Measurements from ENCODE around the gene MAT1A. TPM values are rescaled to one million over a fixed set of nuclear protein-coding genes. Genes with fewer than 3 reads are reported as not detected.

MAT1A gene
- total RNA-seq, 1 experiment from 2014 or later: 2.1 TPM

- H3K27ac ChIP-seq (ENCODE audit: insufficient read length, low read depth, low read length): no peak overlapping the region
- H2AFZ ChIP-seq (ENCODE audit: low read length): no peak overlapping the region
- H2BK12ac ChIP-seq (ENCODE audit: insufficient read length, low read depth, low read length): no peak overlapping the region
- no peak overlapping the region for H3K27ac Mint-ChIP-seq
- no peak overlapping the region for H3K56ac ChIP-seq (ENCODE audit: insufficient read length, low read depth, low read length)
- no peak overlapping the region for H3K4ac ChIP-seq (ENCODE audit: low read depth, low read length)
- TF ChIP-seq, protein P1, sequence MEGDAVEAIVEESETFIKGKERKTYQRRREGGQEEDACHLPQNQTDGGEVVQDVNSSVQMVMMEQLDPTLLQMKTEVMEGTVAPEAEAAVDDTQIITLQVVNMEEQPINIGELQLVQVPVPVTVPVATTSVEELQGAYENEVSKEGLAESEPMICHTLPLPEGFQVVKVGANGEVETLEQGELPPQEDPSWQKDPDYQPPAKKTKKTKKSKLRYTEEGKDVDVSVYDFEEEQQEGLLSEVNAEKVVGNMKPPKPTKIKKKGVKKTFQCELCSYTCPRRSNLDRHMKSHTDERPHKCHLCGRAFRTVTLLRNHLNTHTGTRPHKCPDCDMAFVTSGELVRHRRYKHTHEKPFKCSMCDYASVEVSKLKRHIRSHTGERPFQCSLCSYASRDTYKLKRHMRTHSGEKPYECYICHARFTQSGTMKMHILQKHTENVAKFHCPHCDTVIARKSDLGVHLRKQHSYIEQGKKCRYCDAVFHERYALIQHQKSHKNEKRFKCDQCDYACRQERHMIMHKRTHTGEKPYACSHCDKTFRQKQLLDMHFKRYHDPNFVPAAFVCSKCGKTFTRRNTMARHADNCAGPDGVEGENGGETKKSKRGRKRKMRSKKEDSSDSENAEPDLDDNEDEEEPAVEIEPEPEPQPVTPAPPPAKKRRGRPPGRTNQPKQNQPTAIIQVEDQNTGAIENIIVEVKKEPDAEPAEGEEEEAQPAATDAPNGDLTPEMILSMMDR (conservative IDR thresholded peaks at IDR 0.05): no peak
- H2BK5ac ChIP-seq (ENCODE audit: insufficient read length, low read length): no peak overlapping the region
- no peak overlapping the region for H3K14ac ChIP-seq (ENCODE audit: insufficient read depth, low read length)
- no peaks in the 10 kb centered on the region for H3K27me3 ChIP-seq (ENCODE audit: insufficient read depth, low read length)
- no peak overlapping the region for H2BK120ac ChIP-seq (ENCODE audit: low read depth, low read length, poor library complexity, severe bottlenecking)
- no peak overlapping the region for H3K4me2 ChIP-seq (ENCODE audit: insufficient read depth, insufficient read length, low read length)
- H3K9ac ChIP-seq (ENCODE audit: extremely low read depth, insufficient read length, low read length): no peak overlapping the region
- no CpG with 5 or more reads among the region's 14 CpGs for WGBS (ENCODE audit: extremely low coverage, insufficient read length, low lambda C conversion rate)
- H3T11ph ChIP-seq (ENCODE audit: low read length): no peak overlapping the region
- no peaks in the 10 kb centered on the region for H3K4me1 ChIP-seq (ENCODE audit: insufficient read depth, low read length)
- no peak overlapping the region for H2AK5ac ChIP-seq (ENCODE audit: insufficient read length, low read length)
- H2BK20ac ChIP-seq (ENCODE audit: low read depth, low read length, poor library complexity, severe bottlenecking): no peak overlapping the region
- no peaks in the 10 kb centered on the region for H3K79me2 ChIP-seq (ENCODE audit: insufficient read depth, low read length)
- peaks cover 0 to 4% (median 2%) of the 10 kb centered on the region in 3 experiments; a peak in 2 of 7 replicates for H3K36me3 Mint-ChIP-seq (ENCODE audit: insufficient read depth in 1 of 3, low read depth in 3 of 3)
- no peak overlapping the region for H4K8ac ChIP-seq (replicated peaks; ENCODE audit: insufficient read length, low read depth, low read length)
- no peak overlapping the region for H2BK15ac ChIP-seq (ENCODE audit: low read depth, low read length)
- no peak overlapping the region; a peak in 1 of 5 replicates for H3K4me3 Mint-ChIP-seq
- H3K9me3 Mint-ChIP-seq: peaks cover 0 to 14% of the 10 kb centered on the region in 2 experiments; a peak in 3 of 5 replicates
- H4K91ac ChIP-seq (ENCODE audit: insufficient read length, low read depth, low read length): no peak overlapping the region
- peaks cover 4 to 8% of the 10 kb centered on the region in 2 experiments for H3K4me1 Mint-ChIP-seq
- H4K5ac ChIP-seq (ENCODE audit: insufficient read length, low read depth, low read length): no peak overlapping the region
- no peak overlapping the region for H3K23ac ChIP-seq (ENCODE audit: insufficient read length, low read depth, low read length)
- no peaks in the 10 kb centered on the region for H3K23me2 ChIP-seq (ENCODE audit: insufficient read length, low read depth, low read length, poor library complexity, severe bottlenecking)
- no peak for DNase-seq
- H3K27me3 Mint-ChIP-seq (ENCODE audit: low read depth): peaks cover 8% of the 10 kb centered on the region
- no peaks in the 10 kb centered on the region for H3K9me3 ChIP-seq (ENCODE audit: control insufficient read depth, low read depth, low read length)
- H3K18ac ChIP-seq (ENCODE audit: insufficient read length, low read depth, low read length): no peak overlapping the region
- no peaks in the 10 kb centered on the region for H4K20me1 ChIP-seq (ENCODE audit: control insufficient read depth, insufficient read depth, insufficient read length)
- no peaks in the 10 kb centered on the region for H3K79me1 ChIP-seq (ENCODE audit: insufficient read depth, low read depth, low read length, poor library complexity, severe bottlenecking)
Observed at GRCh38 chr10:80273523-80274170, 15.8 kb downstream of the MAT1A start.

Data from H9 (cell line).